HepG2 (cell line): ENCODE measurements around the gene RAPGEF5. TPM values are rescaled to one million over a fixed set of nuclear protein-coding genes. Genes with fewer than 3 reads are reported as not detected.

Experiments
- ATAC-seq: fragments of 200-7000 bp; cut with Tn5 transposase; 3 replicates; pipeline ENCODE4 v1.9.1; 2020; ENCODE audit warnings: mild to moderate bottlenecking, moderate library complexity
- BruUV-seq: library from RNA; stranded (reverse); fragments of 400-500 nt; replicated peaks from 2 replicates; lab custom pipeline; 2021; lab: Mats Ljungman, UMichigan
- CTCF ChIA-PET: fragments of 300-600 bp; formaldehyde crosslinking; extraction: SDS; loops from one replicate; lab custom pipeline; 2021; ENCODE audit warnings: low total read pairs, inconsistent platforms, low intra/inter-chr PET ratio; lab: Yijun Ruan, JAX
- POLR2A ChIA-PET: fragments of 350-600 bp; sonication (Branson Sonifier 250); formaldehyde crosslinking; loops from one replicate; lab custom pipeline; 2020; ENCODE audit warnings: antibody characterized with exemption, inconsistent platforms; lab: Yijun Ruan, JAX
- DNase-seq: peaks from one replicate; pipeline ENCODE4 v3.0.0-alpha.2; 2015; ENCODE audit warnings: low spot score
- FAIRE-seq: peaks from 3 replicates; lab custom pipeline; 2011; peaks lifted over from hg19 to GRCh38; lab: Jason Lieb, UNC
- H2AFZ ChIP-seq: one replicate; pipeline ENCODE4 v1.6.1; 2011; ENCODE audit warnings: low read length, inconsistent platforms
- H3K27ac ChIP-seq: fragments of 300-600 bp; 3 replicates; pipeline ENCODE4 v1.8.0; 2011; ENCODE audit warnings: mixed run types, mild to moderate bottlenecking, mixed read lengths, low read length, inconsistent platforms; ENCODE audit not compliant: insufficient read depth; ENCODE audit errors: extremely low read length
- H3K27me3 ChIP-seq, 2 experiments: fragments of 200-600 bp in 1 of 2; 2 replicates in 1 of 2; 3 replicates in 1 of 2; pipeline versions ENCODE4 v1.6.0 to v1.8.0; 2011; ENCODE audit warnings: low read length in 2 of 2, mild to moderate bottlenecking in 2 of 2, moderate library complexity in 2 of 2, inconsistent platforms in 1 of 2; ENCODE audit not compliant: insufficient read depth in 2 of 2, control insufficient read depth in 1 of 2
- H3K36me3 ChIP-seq, 2 experiments: fragments of 200-600 bp in 1 of 2; replicated peaks in 1 of 2; 2 replicates in 1 of 2; 3 replicates in 1 of 2; pipeline versions ENCODE4 v1.5.1 to v1.8.0; 2011; ENCODE audit warnings: low read length in 2 of 2, inconsistent platforms in 1 of 2; ENCODE audit not compliant: insufficient read depth in 2 of 2, control insufficient read depth in 1 of 2
- H3K4me1 ChIP-seq: 2 replicates; pipeline ENCODE4 v1.5.1; 2012; ENCODE audit warnings: low read length, inconsistent platforms; ENCODE audit not compliant: insufficient read depth
- H3K4me2 ChIP-seq: 2 replicates; pipeline ENCODE4 v1.6.0; 2011; ENCODE audit warnings: low read depth, low read length, inconsistent platforms
- H3K4me3 ChIP-seq, 3 experiments: fragments of 200-600 bp in 1 of 3; sonication (generic), shearing (Covaris generic) in 1 of 3; replicated peaks in 1 of 3; 2 replicates each; pipeline ENCODE4 v1.5.1; 2011 to 2016; ENCODE audit warnings: low read length in 3 of 3, inconsistent platforms in 2 of 3, low read depth in 2 of 3, mild to moderate bottlenecking in 2 of 3, control low read depth in 1 of 3, mixed read lengths in 1 of 3; ENCODE audit not compliant: insufficient read depth in 1 of 3
- H3K79me2 ChIP-seq: one replicate; pipeline ENCODE4 v1.6.1; 2011; ENCODE audit warnings: low read length, inconsistent platforms; ENCODE audit not compliant: insufficient read depth
- H3K9ac ChIP-seq: 2 replicates; pipeline ENCODE4 v1.6.0; 2011; ENCODE audit warnings: mild to moderate bottlenecking, low read depth, low read length, inconsistent platforms; ENCODE audit not compliant: insufficient read depth
- H3K9me3 ChIP-seq: 2 replicates; pipeline ENCODE4 v1.5.1; 2012; ENCODE audit warnings: mild to moderate bottlenecking, low read length
- H4K20me1 ChIP-seq: 2 replicates; pipeline ENCODE4 v1.6.0; 2011; ENCODE audit warnings: inconsistent platforms, mild to moderate bottlenecking, low read length, moderate library complexity; ENCODE audit not compliant: insufficient read depth
- ATAD3A ChIP-seq: sonication (generic); formaldehyde crosslinking; IDR thresholded peaks from 2 replicates; pipeline ENCODE4 v1.4.0; 2020; ENCODE audit warnings: missing genetic modification reagents
- EED ChIP-seq: sonication (generic); formaldehyde crosslinking; IDR thresholded peaks from 2 replicates; pipeline ENCODE4 v1.5.0; 2020; ENCODE audit warnings: mild to moderate bottlenecking, missing genetic modification reagents
- GATA4 ChIP-seq: sonication (generic); IDR thresholded peaks from 2 replicates; pipeline ENCODE4 v1.6.1; 2016; ENCODE audit warnings: antibody characterized with exemption, low read depth, borderline replicate concordance
- HDAC6 ChIP-seq: fragments of 200-600 bp; sonication (generic); IDR thresholded peaks from 2 replicates; pipeline ENCODE4 v1.7.0; 2017; ENCODE audit warnings: mild to moderate bottlenecking, antibody characterized with exemption, low read length, low read depth
- IRX3 ChIP-seq: sonication (generic); formaldehyde crosslinking; IDR thresholded peaks from 2 replicates; pipeline ENCODE4 v1.8.1; 2023; ENCODE audit warnings: mild to moderate bottlenecking, low read depth, missing genetic modification reagents, borderline replicate concordance
- REXO4 ChIP-seq: sonication (generic); formaldehyde crosslinking; IDR thresholded peaks from 2 replicates; pipeline ENCODE4 v1.8.0; 2022; ENCODE audit warnings: missing genetic modification reagents, mild to moderate bottlenecking, borderline replicate concordance
- RFXANK ChIP-seq: IDR thresholded peaks from 2 replicates; pipeline ENCODE4 v1.6.1; 2016
- SIX1 ChIP-seq: sonication (generic); formaldehyde crosslinking; IDR thresholded peaks from 2 replicates; pipeline ENCODE4 v1.4.0; 2020; ENCODE audit warnings: missing genetic modification reagents, borderline replicate concordance
- SOX13 ChIP-seq, 3 experiments: fragments of 450-650 bp in 1 of 3; sonication (generic) in 1 of 3; formaldehyde crosslinking in 1 of 3; IDR thresholded peaks in 2 of 3; conservative IDR thresholded peaks in 1 of 3; 2 replicates each; pipeline versions ENCODE4 v1.5.0 to v1.6.1; 2016 to 2020; ENCODE audit warnings: antibody characterized with exemption in 1 of 3, mild to moderate bottlenecking in 1 of 3, missing compliant biosample characterization in 1 of 3, missing genetic modification reagents in 1 of 3, moderate library complexity in 1 of 3
- TEAD2 ChIP-seq: sonication (generic); formaldehyde crosslinking; IDR thresholded peaks from 2 replicates; pipeline ENCODE4 v1.9.0; 2021; ENCODE audit warnings: missing genetic modification reagents
- TIGD3 ChIP-seq: sonication (generic); formaldehyde crosslinking; IDR thresholded peaks from 2 replicates; pipeline ENCODE4 v1.5.1; 2020; ENCODE audit warnings: mild to moderate bottlenecking, missing genetic modification reagents, borderline replicate concordance
- ZBTB42 ChIP-seq: sonication (generic); formaldehyde crosslinking; IDR thresholded peaks from 2 replicates; pipeline ENCODE4 v1.5.0; 2020; ENCODE audit warnings: mild to moderate bottlenecking, missing genetic modification reagents
- ZFP1 ChIP-seq: IDR thresholded peaks from 2 replicates; pipeline ENCODE4 v1.6.1; 2016
- ZNF317 ChIP-seq: sonication (generic); formaldehyde crosslinking; IDR thresholded peaks from 2 replicates; pipeline ENCODE4 v1.5.0; 2020; ENCODE audit warnings: mild to moderate bottlenecking, missing genetic modification reagents
- ZNF441 ChIP-seq: sonication (generic); formaldehyde crosslinking; IDR thresholded peaks from 2 replicates; pipeline ENCODE4 v1.7.0; 2021; ENCODE audit warnings: missing genetic modification reagents, borderline replicate concordance
- ZNF550 ChIP-seq: sonication (generic); formaldehyde crosslinking; IDR thresholded peaks from 2 replicates; pipeline ENCODE4 v1.4.0; 2020; ENCODE audit warnings: mild to moderate bottlenecking, missing genetic modification reagents, borderline replicate concordance
- WGBS: methylation state at CpG from one replicate; pipeline ENCODE4 v1.1.6; 2017; ENCODE audit warnings: low lambda C conversion rate; 5-methylcytosine and 5-hydroxymethylcytosine counted together
- in situ Hi-C: cut with HindIII; loops from 2 replicates; pipeline ENCODE4 v1.10.0; 2017; ENCODE audit warnings: low pct_unique_long_range_greater_than_20kb; ENCODE audit not compliant: extremely low pct_ligation_motif_present
- intact Hi-C: fragments of 100-400 bp; cut with micrococcal nuclease; formaldehyde crosslinking; loops from one replicate; pipeline ENCODE4 v1.10.0; 2022; ENCODE audit not compliant: unreplicated experiment
- polyA plus RNA-seq, 8 experiments: library from polyadenylated mRNA; depleted of rRNA in 3 of 8; stranded (reverse) in 7 of 8; unstranded in 1 of 8; fragments of >200 nt; fragmentation: Illumina TruSeq in 4 of 8; extraction: Trizol in 4 of 8; gene quantifications; 2 replicates each; pipeline versions ENCODE4 v1.2.1 to v1.2.3, GENCODE V29; 2011 to 2016; ENCODE audit warnings: low read depth in 4 of 8, missing spikeins in 1 of 8, mixed read lengths in 1 of 8; ENCODE audit not compliant: insufficient read depth in 1 of 8
- total RNA-seq, 5 experiments: library from RNA; depleted of rRNA; stranded (reverse); fragments of >200 nt; fragmentation: Illumina TruSeq; extraction: Trizol; gene quantifications; 2 replicates each; pipeline ENCODE4 v1.2.3, GENCODE V29; 2016; ENCODE audit warnings: low read depth in 1 of 5

RAPGEF5 gene
- total and polyA plus RNA-seq, 2 of the 13 experiments (the other 11 are each of a cell fraction or from before 2014, with no cell fraction given) = 17.1 to 23.4 TPM

GRCh38 chr7:22115689-22116088 lies 241.3 kb downstream of the RAPGEF5 start:
- Histone ChIP-seq H3K4me1 (no peaks in the 10 kb centered on the region), H3K9me3 (no peaks in the 10 kb centered on the region), H3K9ac (no peak overlapping the region), H3K4me3 (no peak overlapping the region), H3K36me3 (peaks cover 8% of the 10 kb centered on the region in 2 experiments)
- no TSS peak for BruUV-seq
- CTCF ChIA-PET = no interaction called here
- no peak for DNase-seq
- no peak for ATAC-seq
- POLR2A ChIA-PET = no interaction called here
- no peak for FAIRE-seq
- no peak for TF ChIP-seq GATA4
- TF ChIP-seq ZFP1 (CRISPR knock-in tag) = no peak
- TF ChIP-seq TEAD2 (CRISPR knock-in tag) = no peak
- TF ChIP-seq REXO4 = no peak
- TF ChIP-seq RFXANK (CRISPR knock-in tag) = no peak
- no peak for TF ChIP-seq TIGD3 (CRISPR knock-in tag)
- TF ChIP-seq ZNF550 (CRISPR knock-in tag) = no peak
- TF ChIP-seq SIX1 (CRISPR knock-in tag) = no peak
- TF ChIP-seq ATAD3A (CRISPR knock-in tag) = no peak
- no peak for TF ChIP-seq HDAC6
- no peak for TF ChIP-seq EED (CRISPR knock-in tag)
- no peak for TF ChIP-seq SOX13 (IDR thresholded peaks at IDR 0.05)
- TF ChIP-seq SOX13 (CRISPR knock-in tag; conservative IDR thresholded peaks at IDR 0.05 in 1 of 2, IDR thresholded peaks at IDR 0.05 in 1 of 2) = no peak
- no peak for TF ChIP-seq ZBTB42 (CRISPR knock-in tag)
- TF ChIP-seq ZNF441 (CRISPR knock-in tag) = no peak
- TF ChIP-seq IRX3 (CRISPR knock-in tag) = no peak
- no peak for TF ChIP-seq ZNF317
- TF ChIP-seq, all 625 proteins: peak for 0
- WGBS = 95% methylated on average over 5 of the region's 5 CpGs
- no peaks in the 10 kb centered on the region for H3K27me3 ChIP-seq
- no peak overlapping the region for H3K4me2 ChIP-seq
- H3K79me2 ChIP-seq = no peaks in the 10 kb centered on the region
- no peak overlapping the region for H2AFZ ChIP-seq
- intact Hi-C loops (no loop called here), in situ Hi-C loops (no loop called here)
- H4K20me1 ChIP-seq = no peaks in the 10 kb centered on the region
- no peak overlapping the region for H3K27ac ChIP-seq
